ENCODE data around the gene IL24.

The IL24 gene

DNA sequence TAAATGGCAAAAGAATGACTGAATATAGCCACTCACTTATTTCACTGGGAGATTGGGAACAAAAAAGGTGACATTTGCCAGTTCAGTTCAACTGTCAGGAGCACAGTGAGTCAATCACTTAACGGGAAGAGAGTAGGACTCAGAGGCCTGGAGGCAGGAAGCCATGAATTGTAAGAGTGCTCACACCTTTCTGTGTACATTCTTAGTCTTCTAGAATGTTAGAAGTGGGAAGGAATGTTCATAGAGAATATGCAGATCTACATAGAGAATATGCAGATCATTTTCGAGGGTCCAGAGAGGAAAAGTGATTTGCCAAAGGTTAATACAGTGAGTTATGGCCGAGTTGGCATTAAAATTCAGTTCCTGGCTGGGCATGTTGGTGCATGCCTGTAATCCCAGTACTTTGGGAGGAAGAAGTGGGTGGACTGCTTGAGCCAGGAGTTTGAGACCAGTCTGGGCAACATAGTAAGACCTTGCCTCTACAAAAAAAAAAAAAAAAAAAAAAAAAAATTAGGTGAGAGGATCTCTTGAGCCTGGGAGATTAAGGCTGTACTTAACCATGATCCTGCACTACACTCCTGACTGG is 23.5 kb upstream of the IL24 start:
- in situ Hi-C loops (cut with HindIII; ENCODE audit: low pct_ligation_motif_present, low pct_unique_long_range_greater_than_20kb, low sequenced_read_pairs): no loop called here
- DNase-seq: no peak

GRCh38 chr1:206875752-206876377 is 21.4 kb upstream of the IL24 start:
- no peak for DNase-seq
- in situ Hi-C loops (cut with HindIII; ENCODE audit: low pct_ligation_motif_present, low pct_unique_long_range_greater_than_20kb, low sequenced_read_pairs): no loop called here

- in situ Hi-C loops (cut with HindIII; ENCODE audit: low pct_ligation_motif_present, low pct_unique_long_range_greater_than_20kb, low sequenced_read_pairs): no loop called here
- DNase-seq: peak; percentile 31
These were observed 18.8 kb upstream of the IL24 start for GRCh38 chr1:206878456-206878855.

DNA sequence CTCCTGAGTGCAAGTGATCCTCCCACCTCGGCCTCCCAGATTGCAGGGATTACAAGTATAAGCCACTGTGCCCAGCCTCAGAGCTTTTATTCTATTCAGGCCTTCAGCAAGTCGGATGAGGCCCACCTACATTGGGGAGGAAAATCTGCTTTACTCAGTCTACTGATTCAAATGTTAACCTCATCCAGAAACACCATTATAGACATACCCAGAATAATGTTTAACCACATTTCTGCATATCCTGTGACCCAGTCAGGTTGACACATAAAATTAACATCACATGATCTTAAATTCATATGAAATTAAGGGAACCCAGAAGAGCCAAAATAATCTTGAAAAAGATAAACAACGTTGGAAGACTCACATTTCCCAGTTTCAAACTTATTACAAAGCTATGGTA is 16.9 kb upstream of the IL24 start:
- in situ Hi-C loops (cut with HindIII; ENCODE audit: low pct_ligation_motif_present, low pct_unique_long_range_greater_than_20kb, low sequenced_read_pairs): no loop called here

GRCh38 chr1:206882555-206882954 is 14.7 kb upstream of the IL24 start:
- no peak for DNase-seq
- in situ Hi-C loops (cut with HindIII; ENCODE audit: low pct_ligation_motif_present, low pct_unique_long_range_greater_than_20kb, low sequenced_read_pairs): no loop called here

More for the DNA sequence above, 16.9 kb upstream of the IL24 start:
- DNase-seq: no peak

DNA sequence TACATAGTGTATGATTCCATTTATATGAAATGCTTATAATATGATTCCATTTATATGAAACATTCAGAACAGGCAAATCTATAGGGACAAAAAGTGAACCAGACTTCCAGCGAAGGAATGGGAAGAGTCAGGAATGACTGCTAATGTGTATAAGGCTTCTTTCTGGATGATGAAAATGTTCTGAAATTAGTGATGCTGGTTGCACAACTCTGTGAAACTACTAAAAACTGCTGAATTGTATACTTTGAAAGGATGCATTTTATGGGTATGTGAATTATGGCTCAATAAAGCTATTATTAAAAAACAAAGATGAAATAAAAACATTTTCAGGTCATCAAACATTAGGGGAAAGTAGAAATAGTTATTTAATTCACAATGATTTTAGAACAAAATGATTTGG is 14.1 kb upstream of the IL24 start:
- no peak for DNase-seq
- in situ Hi-C loops (cut with HindIII; ENCODE audit: low pct_ligation_motif_present, low pct_unique_long_range_greater_than_20kb, low sequenced_read_pairs): no loop called here

DNA sequence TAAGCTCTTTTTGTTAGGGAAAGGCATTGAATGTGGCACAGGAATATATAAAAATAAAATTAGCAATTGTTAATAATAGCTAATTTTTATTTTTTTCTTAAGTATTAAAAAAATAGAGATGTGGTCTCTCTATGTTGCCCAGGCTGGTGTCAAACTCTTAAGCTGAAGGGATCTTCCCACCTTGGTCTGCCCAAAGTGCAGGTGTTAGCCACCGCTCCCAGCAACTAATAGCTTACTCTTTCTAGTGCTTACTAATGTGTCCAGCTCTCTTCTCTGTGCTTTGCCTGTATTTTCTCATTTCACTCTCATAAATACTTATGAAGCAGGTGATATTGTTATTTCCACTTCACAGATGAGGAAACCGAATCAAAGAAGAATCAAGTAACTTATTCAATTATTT is 13.4 kb upstream of the IL24 start:
- no peak for DNase-seq
- in situ Hi-C loops (cut with HindIII; ENCODE audit: low pct_ligation_motif_present, low pct_unique_long_range_greater_than_20kb, low sequenced_read_pairs): no loop called here

DNA sequence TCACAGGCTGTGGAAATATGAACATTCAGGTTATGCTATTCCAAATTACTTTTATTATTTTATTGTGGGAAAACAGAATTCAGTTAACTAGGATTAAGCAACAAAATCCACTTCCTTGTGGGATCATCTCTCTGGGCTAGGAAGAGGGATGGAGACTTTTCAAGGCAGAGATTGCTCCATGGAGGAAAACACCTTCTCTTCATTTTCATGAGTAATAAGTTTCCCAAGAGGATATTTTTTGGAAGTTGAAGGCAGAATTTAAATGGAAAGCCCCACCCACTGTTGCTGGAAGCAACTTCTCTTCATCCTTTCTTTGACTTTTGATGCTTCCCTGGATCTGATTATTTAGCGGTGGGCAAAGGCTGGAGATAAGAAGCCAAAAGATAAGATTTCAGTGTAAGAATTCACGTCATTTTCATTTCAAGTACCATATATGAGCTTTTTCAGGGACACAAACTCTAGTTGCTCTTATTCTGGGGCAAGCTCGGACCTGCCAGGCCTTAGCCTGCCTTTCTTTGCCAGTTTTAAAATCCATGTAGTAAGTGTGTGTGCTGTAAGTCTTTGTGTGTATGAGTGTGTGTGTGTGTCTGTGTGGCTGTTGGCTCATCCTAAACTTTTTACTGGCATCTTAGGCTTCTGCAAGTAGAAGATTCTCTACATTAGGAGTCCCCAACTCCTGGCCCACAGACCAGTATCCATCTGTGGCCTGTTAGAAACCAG is 11.7 kb upstream of the IL24 start:
- no peak for DNase-seq
- in situ Hi-C loops (cut with HindIII; ENCODE audit: low pct_ligation_motif_present, low pct_unique_long_range_greater_than_20kb, low sequenced_read_pairs): no loop called here

GRCh38 chr1:206886831-206887230 is 10.4 kb upstream of the IL24 start:
- in situ Hi-C loops (cut with HindIII; ENCODE audit: low pct_ligation_motif_present, low pct_unique_long_range_greater_than_20kb, low sequenced_read_pairs): no loop called here
- no peak for DNase-seq

GRCh38 chr1:206887701-206888100 is 9.5 kb upstream of the IL24 start:
- DNase-seq: no peak
- in situ Hi-C loops (cut with HindIII; ENCODE audit: low pct_ligation_motif_present, low pct_unique_long_range_greater_than_20kb, low sequenced_read_pairs): no loop called here

DNA sequence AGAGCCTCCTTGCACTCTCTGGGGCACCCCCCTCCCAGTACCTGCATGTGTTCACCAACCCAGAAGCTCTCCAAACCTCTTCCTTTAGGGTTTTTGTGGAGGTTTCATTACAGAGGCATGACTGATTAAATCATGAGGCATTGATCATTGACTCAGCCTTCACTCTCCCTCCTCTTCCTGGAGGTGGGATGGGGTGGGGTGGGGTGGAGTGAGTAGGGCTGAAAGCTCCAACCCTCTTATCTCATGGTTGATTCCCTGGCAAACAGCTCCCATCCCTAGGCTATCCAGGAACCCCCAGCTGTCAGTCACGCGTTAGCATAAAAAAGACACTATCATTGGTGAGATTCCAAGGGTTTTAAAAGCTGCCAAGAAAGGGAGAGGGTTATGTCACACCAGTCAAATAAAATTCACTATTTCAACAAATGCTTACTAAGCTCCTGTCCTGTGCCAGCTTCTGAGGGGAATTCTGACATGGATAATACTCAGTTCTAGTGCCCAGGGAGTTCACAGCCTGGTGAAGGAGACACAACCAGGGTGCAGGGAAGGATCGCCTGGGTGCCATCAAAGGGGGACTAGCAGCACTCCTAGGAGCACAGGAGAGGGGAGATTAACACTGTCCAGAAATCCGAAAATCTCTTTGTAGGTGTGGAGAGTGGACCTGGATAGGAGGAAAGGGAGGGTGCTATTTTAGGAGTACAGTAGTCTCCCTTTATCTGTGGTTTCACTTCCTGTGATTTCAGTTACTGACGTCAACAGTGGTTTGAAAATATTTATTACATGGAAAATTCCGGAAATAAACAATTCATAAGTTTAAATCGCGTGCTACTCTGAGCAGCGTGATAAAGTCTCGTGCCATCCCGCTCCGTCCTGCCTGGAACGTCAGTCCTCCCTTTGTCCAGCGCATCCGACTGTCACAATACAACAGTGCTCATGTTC is 6.8 kb upstream of the IL24 start:
- in situ Hi-C loops (cut with HindIII; ENCODE audit: low pct_ligation_motif_present, low pct_unique_long_range_greater_than_20kb, low sequenced_read_pairs): no loop called here
- DNase-seq: no peak

DNA sequence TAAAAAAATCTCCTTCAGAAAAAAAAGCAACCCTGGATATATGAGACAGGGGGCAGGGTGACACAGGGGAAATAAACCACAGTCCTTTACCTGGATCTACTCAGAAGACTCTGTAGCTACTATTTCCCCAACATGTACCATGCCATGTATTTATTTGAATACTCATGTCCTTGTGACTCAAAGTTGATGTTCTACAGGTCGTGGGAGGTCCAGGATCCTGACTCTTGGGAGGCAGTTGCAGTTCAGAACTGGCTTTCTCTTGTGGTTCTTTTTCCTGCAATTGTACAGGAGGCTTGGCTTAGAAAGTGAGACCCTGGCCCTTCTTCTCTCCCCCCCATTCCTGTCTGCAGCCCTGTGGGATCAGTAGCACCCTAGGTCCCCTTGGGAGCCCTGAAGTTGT is 5.8 kb upstream of the IL24 start:
- in situ Hi-C loops (cut with HindIII; ENCODE audit: low pct_ligation_motif_present, low pct_unique_long_range_greater_than_20kb, low sequenced_read_pairs): no loop called here
- no peak for DNase-seq

GRCh38 chr1:206892351-206892984 is 4.8 kb upstream of the IL24 start:
- DNase-seq: no peak
- in situ Hi-C loops (cut with HindIII; ENCODE audit: low pct_ligation_motif_present, low pct_unique_long_range_greater_than_20kb, low sequenced_read_pairs): no loop called here

- DNase-seq: no peak
- in situ Hi-C loops (cut with HindIII; ENCODE audit: low pct_ligation_motif_present, low pct_unique_long_range_greater_than_20kb, low sequenced_read_pairs): no loop called here
These were observed 3.9 kb upstream of the IL24 start for GRCh38 chr1:206893380-206893779.

DNA sequence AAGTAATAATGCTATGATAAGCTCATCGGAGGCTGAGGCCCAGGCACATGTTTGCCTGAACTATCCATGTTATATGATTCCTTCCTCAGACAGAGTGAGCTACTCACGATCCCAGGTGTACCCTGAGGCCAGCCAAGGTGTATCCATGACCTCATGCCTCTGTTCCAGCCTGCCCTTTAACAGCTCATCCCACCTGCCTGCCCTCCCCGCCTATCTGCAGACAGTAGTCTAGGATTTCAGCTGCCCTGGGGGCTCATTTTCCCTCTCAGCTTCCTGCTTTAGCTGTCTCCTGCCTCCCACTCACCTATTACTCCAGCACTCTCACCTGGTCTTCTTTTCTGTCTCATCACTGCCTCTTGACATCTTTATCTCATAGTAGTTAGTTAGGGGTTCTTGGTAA is 1.9 kb upstream of the IL24 start:
- DNase-seq: no peak

GRCh38 chr1:206895837-206896242 is 1.4 kb upstream of the IL24 start:
- DNase-seq: no peak
- in situ Hi-C loops (cut with HindIII; ENCODE audit: low pct_ligation_motif_present, low pct_unique_long_range_greater_than_20kb, low sequenced_read_pairs): no loop called here

More for the DNA sequence above, 1.9 kb upstream of the IL24 start:
- in situ Hi-C loops (cut with HindIII; ENCODE audit: low pct_ligation_motif_present, low pct_unique_long_range_greater_than_20kb, low sequenced_read_pairs): no loop called here

- no peak for DNase-seq
- in situ Hi-C loops (cut with HindIII; ENCODE audit: low pct_ligation_motif_present, low pct_unique_long_range_greater_than_20kb, low sequenced_read_pairs): no loop called here
These were observed 982 bp upstream of the IL24 start for GRCh38 chr1:206896261-206896660.

GRCh38 chr1:206898089-206898914 is 1.1 kb downstream of the IL24 start:
- peak; percentile 28 for DNase-seq
- in situ Hi-C loops (cut with HindIII; ENCODE audit: low pct_ligation_motif_present, low pct_unique_long_range_greater_than_20kb, low sequenced_read_pairs): no loop called here

Data from ACHN (cell line).